ENCODE data around the gene TNFAIP2.

TNFAIP2 gene

DNA sequence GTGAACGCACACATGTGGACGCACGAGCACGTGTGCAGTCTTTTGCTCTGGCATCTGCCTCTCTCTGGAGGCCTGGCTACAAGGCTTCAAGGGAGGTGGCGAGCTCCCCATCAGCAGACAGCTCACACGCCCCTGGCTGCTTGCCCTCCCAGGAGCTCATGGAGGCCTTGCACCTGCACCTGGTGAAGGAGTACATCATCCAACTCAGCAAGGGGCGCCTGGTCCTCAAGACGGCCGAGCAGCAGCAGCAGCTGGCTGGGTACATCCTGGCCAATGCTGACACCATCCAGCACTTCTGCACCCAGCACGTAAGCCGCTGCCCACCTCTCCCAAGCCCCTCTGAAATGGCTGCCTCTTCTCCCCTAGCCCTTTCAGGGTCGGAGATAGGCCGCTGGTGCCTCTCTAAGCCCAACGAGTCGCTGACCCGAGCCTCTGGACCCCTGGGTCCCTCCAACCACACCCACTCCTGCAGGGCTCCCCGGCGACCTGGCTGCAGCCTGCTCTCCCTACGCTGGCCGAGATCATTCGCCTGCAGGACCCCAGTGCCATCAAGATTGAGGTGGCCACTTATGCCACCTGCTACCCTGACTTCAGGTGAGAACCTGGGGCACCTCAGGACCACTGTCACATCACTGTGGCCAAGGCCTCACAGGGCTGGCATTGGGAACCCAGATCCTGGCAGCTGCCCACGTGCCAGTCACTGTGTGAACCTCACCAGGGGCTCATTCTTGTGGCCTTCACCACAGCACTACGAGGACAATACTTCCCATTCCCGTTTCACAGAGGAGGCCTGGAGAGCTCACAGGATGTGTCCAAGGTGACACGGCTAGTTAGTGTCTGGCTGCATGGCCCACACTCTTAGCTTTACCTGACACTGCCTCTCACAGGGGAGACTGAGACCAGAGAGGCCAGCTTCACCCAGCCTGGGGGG, 10.2 kb downstream of the TNFAIP2 start:
- in situ Hi-C loops (cut with MboI; ENCODE audit: low sequenced_read_pairs), result no loop called here

DNA sequence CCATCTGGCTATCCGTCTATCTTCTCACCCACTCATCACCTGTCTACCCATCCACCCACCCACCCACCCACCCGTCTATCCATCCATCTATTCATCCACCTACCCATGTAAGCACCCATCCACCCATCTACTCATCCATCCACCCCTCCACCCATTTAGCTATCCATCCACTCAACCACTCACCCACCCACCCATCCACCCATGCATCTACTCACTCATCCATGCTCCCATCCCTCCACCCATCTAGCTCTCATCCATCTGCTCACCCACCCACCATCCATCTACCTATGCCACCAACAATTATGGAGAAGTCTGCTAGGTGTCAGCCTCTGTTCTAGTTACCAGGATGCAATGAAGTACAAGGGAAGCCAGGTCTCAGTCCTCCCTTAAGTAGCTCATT, 11.1 kb downstream of the TNFAIP2 start:
- in situ Hi-C loops (cut with MboI; ENCODE audit: low sequenced_read_pairs), result no loop called here

DNA sequence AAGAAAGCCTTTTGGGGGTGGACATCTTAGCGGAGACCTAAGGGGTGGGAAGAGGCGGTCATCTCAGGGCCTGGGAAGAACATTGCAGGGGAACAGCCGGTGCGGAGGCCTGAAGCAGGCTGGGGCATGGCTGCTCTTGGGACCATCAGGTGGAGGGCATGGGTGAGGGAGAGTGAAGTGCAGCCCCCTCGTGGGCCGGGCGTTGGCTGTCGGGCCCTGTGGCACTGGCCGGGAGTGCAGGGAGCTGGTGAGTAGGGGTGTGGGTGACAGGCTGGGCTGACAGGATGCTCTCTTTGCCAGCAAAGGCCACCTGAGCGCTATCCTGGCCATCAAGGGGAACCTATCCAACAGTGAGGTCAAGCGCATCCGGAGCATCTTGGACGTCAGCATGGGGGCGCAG, 11.7 kb downstream of the TNFAIP2 start:
- in situ Hi-C loops (cut with MboI; ENCODE audit: low sequenced_read_pairs), result no loop called here

DNA sequence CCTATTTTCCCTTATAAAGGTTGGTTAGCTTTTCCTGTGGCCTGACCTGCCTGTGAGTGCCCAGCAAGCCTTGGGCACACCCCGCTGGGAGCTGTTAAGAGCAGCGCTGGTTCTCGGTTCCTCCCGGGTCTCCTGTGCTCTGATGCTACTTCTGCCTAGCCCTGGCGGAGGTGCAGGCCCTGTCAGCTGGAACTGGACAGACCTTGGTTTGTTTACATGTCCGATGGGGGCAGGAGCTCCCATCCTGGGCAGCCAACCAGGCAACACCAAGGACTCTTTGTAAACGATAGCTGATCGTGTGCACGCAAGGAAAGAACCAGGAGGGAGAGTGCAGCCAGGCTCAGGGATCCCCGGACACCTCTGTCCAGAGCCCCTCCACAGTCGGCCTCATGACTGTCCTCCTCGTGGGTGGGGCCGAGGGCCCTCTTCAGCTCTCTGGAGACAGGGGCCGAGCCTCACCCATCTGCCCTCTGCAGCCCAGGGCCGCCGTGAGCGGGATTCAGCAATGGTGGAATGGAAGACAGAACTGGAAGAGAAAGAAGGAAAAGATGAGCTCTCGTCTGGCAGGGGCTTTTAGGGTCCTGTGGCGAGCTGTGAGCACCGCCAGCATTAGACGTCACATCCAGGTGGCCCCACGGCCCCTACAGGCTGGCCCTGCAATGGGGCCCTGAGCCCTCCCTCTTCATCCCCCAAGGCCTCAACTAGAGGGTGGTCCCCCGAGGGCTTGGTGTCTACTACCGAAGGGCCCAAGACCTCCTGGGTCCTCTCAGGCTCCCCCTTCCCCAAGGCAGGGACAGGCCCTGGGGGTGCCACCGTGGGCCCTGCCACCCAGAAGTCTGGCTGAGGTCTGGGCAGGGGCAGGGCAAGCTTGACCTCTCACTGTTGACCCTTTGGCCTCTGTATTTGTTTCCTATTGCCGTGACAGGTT, 12.3 kb downstream of the TNFAIP2 start:
- in situ Hi-C loops (cut with MboI; ENCODE audit: low sequenced_read_pairs), result no loop called here

DNA sequence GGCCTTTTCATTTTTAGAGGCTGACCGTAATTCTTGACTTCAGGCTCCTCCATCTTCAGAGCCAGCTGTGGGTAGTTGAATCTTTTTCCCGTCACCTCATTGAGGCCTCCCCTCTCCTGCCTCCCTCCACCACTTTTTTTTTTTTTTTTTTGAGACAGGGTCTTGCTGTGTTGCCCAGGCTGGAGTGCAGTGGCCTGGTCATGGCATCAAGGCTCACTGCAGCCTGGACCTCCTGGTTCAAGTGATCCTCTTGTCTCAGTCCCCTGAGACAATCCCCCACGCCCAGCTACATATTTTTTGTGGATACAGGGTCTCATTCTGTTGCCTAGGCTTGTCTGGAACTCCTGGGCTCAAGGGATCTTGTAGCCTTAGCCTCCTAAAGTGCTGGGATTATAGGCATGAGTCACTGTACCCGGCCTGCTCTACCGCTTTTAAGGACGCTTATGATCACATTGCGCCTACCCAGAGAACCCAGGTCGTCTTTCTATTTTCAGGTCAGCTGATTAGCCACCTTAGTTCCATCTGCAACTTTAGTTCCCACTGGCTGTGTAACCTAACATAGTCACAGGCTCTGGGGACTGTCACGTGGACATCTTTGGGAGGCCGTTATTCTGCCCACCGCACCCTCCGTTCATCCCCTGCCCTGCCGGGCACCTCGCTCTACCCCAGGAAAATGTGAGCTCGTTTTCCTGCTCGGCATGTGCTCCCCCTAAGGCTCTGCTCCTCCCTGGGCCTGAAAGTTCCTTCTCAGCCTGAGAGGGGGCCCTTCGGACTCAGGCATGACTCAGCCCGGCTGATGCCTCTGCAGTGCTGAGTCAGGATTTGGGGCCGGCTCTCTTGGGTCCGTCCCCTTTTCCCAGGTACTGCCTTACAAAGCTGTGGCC, 13.4 kb downstream of the TNFAIP2 start:
- in situ Hi-C loops (cut with MboI; ENCODE audit: low sequenced_read_pairs), result no loop called here

DNA sequence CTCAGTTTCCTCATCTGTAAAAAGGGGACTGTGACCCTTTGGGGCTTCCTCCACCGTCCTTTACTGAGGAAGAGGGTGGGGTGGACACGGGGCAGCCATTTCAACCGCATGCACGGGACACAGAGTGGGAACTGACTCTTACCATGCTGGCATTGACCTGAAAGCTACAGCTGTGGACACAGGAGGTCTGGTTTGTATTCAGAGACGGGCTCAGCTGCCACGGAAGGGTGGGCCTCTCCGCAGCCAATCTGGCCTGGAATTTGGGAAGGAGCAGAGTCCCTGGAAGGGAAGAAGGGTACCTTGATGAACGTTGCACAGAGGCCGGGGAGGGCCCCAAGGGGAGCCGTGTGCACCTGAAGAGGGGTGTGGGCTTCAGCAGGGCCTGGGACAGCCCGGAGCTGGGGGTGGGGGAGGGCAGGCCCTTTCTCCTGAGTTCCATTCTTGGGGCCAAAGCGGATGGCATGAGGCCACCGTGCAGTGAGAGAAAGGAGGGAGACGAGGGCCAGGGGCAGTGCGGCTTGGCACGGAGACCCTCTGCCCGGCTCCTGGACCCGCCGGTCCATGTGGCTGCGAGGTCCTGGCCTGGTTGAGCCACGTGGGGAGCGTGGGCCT, 14.5 kb downstream of the TNFAIP2 start:
- in situ Hi-C loops (cut with MboI; ENCODE audit: low sequenced_read_pairs), result no loop called here

DNA sequence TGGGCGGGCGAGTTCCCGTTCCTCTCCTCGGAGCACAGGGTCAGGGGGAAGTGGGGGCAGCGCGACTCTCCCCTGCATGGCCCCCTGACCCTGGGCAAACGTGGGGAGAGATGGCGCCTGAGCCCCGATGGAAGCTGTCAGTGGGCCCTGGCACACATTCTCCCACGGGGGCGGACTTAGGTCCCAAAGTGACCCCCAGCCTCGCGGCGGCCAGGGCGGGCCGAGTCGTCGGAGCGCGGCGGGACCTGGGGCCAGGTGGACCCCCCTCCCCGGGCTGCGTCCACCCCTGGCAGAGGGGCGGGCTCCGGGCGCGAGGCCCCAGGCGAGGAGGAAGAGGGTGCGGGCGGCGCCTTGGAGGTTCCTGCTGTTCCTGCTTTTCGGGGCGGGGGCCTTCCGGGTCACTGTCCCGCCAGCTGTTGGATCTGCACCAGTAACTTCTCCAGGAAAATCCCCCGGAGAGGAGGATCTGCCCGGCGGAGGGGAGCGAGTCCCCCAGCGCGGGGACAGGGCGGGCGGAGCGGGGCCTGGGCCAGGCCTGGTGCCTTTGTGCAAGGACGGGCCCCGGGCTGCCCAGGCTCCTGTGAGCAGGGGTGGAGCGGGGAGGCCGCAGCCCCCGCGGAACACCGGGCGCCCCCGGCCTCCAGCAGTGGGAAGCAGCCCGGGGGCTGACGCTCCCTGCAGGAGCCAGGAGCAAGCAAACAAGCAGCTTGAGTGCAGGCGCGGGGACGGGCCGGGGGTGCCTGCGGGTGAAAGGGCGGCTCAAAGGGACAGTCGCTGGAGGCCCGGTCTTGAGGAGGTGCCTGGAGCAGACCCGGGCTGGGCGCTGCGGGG, 15.3 kb downstream of the TNFAIP2 start:
- in situ Hi-C loops (cut with MboI; ENCODE audit: low sequenced_read_pairs), result no loop called here

DNA sequence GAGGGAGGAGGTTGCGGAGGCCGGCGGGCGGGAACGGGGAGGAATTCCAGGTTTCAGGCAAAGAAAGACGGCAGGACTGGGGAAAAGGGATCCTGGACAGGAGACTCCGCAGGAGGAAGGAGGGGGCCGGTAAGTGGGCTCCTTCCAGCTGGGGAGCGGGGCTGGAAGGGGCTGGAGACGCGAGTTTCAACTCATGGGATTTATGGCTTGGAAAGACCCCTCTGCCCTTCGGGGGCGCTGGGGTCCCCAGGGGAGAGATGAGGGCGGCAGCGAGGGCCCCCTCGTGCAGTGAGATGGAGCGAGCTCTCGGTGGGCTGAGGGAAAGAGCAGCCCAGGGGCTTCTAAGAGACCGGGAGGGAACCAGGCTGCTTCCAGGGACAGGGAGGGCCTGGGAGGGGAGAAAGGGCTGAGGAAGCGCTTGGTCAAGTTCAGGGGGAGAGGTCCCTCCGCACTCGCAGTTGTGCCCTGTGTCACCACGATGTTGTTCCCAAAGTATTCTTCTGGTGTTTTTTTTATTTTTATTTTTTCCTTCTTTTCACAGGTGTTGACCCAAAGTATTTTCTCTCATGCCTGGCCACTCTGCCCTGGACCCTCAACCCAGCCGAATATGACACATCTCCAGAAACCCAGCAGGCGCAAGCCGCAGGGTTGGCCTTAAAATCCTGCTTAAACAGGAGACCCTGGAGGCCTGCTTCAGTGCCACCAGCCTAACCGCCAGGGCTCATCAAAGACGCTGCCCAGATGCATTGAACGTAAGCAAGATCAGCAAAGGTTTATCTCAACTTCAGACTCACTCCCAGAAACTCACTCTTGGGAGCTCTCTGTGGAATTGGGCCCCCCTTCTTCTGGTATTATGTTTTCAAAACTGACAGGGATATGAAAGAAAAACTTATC, 16.1 kb downstream of the TNFAIP2 start:
- in situ Hi-C loops (cut with MboI; ENCODE audit: low sequenced_read_pairs), result no loop called here

DNA sequence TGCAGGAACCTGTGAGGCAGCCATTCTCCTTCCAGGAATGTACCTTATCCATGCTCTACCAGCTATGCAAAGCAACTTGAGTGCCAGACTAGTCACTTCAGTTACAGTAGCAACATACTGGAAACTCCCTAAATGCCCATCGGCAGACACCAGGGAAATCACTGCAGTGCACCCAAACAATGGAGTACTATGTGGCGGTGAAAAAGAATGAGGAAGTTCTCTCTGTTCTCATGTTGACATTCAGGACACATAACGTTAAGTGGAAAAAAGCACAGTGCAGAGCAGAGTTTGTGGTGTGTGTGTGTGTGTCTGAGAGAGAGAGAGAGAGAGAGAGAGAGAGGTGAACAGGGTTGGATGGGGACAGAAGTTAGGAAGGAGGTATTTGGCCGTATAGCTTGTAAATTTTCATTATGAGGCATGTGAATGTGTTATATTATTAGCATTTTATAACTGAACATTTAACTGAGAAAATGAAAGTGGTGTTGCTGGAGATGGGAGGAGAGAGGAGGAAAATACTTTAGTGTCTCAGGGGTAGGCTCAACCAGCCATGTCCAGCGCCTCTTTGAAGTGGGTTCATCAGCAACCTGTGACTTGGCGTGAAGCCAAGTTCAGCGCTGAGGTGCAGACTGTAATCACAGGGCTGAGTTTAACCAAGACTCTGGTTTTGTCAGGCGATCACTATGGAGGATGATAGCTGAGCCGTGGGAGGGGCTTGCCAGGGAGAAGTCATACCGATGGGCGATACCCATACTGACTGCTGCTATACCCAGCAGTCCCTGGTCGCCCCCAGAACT, 17.3 kb downstream of the TNFAIP2 start:
- in situ Hi-C loops (cut with MboI; ENCODE audit: low sequenced_read_pairs), result no loop called here

DNA sequence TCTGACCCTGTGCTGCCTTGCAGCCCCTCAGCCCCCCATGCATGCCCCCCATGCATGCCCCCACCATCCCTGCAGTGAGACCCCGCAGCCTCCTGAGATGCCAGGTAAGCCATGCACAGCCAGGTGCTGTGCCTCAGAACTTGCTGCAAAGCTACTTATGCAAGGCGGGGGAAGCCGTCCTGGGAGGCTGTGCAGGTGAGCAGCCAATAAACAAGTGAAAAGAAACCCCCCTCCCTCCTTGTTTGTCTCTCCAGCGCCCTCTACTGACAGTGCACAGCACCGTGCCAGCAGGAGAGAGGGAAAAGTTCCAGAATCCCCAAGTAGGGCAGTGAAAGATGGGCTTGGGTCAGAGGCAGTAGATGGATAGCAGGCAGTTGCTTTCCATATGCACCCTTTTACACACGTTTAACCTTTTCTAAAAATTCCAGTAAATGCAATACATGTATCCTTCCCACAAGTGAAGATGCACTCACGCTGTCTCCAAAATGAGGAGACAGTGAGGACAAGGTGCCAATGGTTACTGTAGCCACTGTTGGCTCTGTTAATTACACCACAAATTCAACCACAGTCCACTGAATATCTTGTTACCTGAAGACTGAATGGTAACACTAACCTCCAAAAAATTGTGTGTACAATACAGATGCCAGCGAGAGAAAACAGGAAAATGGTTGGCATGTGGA, 18.0 kb downstream of the TNFAIP2 start:
- in situ Hi-C loops (cut with MboI; ENCODE audit: low sequenced_read_pairs), result no loop called here

DNA sequence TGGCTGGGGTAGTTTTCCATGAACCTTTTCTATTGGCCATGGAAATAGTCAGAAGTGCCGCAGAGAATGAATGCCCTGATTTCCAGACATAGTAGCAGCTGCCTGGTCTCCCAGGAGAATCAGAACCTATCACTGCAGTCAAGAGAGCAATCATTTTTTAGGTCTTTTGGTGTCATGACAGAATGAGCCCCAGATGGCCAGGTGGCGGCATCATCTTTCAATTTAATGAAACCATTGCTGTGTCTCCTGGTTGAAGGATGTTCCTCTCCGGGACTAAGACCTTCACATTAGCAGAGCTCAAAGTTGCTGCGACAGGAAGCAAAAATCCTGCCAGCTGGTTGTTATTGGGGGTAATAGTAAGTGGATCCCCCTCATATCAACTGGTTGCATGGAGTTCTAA, 18.8 kb downstream of the TNFAIP2 start:
- in situ Hi-C loops (cut with MboI; ENCODE audit: low sequenced_read_pairs), result no loop called here

DNA sequence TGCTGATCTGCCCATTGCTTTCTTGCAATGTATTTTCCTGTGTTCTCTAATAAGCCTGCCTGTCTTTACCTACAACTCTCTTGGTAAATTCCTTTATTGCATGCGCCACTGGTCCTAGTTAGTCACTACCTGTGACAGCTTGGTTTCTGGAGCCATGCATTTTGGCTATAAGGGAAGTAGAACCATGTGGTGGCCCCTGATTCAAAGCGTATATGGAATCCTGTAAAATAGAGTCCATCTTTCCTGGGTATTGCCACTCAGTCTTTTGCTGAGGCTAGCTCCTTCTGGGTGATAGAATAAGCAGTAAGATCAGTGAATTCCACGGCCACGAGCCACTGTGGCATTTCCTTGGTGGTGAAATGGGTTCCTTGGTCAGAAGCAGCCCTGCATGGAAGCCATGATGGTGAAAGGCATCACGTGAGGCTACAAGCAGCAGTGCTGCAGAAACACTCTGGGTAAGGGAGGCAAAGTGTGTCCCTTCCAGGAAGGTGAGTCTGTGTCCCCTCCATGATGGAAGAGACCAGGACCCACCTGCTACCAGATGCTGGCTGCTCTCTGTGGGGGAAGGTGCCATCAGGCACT, 19.6 kb downstream of the TNFAIP2 start:
- in situ Hi-C loops (cut with MboI; ENCODE audit: low sequenced_read_pairs), result no loop called here

DNA sequence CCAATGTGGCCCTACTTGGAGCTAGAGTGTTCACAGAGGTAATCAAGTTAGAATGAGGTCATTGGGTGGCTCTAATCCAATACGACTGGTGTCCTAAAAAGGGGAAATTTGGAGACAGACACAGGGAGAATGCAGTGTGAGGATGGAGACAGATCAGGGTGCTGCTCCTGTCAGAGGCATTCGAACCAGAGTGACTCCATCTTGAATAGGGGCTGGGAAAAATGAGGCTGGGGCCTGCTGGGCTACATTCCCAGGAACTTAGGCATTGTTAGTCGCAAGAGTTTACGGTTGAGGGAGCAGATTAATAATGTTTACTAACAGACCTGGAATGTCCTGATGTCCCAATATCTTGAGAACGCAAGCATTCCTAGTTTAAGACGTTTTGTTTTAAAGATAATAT, 20.2 kb downstream of the TNFAIP2 start:
- in situ Hi-C loops (cut with MboI; ENCODE audit: low sequenced_read_pairs), result no loop called here

DNA sequence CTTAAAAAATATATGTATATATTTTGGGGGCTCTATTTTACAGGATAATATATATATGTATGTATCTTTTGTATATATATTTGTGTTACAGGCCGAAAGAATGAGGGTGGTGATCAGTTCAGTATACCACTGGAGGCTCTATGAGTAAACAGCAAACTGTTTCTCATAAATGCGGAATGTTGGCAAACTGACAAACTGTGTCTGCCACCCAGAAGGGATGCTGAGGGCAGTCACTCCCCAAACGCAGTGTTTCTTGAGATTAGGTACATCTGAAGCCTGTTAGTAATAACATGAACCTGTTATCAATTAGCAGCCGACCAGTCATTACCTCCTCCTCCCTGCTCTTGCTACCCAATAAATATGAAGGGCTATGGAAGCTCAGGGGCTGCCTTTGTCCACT, 20.8 kb downstream of the TNFAIP2 start:
- in situ Hi-C loops (cut with MboI; ENCODE audit: low sequenced_read_pairs), result no loop called here

DNA sequence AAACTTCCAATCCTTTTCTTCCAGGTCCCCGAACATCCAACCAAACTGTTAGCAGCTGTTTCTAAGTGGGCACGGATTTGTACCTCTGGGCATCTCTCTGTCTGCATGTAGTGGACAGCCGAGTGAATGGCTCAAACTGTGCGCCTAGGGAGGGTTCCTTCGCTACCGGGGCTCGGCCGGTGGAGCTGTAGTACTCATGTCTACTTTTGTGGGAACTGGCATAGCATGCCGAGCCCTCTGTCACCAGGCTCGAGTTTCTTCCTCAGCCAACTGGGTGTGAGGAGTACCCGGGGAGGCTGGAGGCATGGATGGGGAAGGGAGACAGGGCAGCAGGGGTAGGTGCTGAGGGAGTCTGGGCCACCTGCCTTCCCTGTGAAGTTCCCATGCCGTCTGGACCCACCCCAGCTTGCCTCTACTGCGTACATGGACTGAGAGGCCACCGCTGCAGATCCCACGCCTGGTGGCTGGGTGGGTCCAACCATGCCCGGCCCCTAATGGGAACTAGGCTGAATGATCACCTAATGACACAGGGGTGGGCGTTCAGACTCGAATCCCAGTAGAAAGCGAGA, 23.0 kb downstream of the TNFAIP2 start:
- in situ Hi-C loops (cut with MboI; ENCODE audit: low sequenced_read_pairs), result no loop called here

Data from hTERT RPE-1 (cell line).